Testis (tissue), 3 donors: Measurements from ENCODE around the gene SCAPER. TPM values are rescaled to one million over a fixed set of nuclear protein-coding genes. Genes with fewer than 3 reads are reported as not detected.
"Not testable (repeated sequence)": the region's sequence is repeated elsewhere in the genome, so short reads cannot be mapped to it uniquely, and the experiment has no call there.

Experiments
- DNase-seq: peaks from one replicate; pipeline ENCODE4 v3.0.0-alpha.2; 2019
- H3K27ac ChIP-seq, 2 donors: fragments of 200-600 bp; sonication (generic); one replicate each; pipeline ENCODE4 v1.5.1; 2019
- H3K27me3 ChIP-seq: fragments of 200-600 bp; sonication (generic); one replicate; pipeline ENCODE4 v1.5.1; 2019
- H3K36me3 ChIP-seq: fragments of 200-600 bp; sonication (generic); one replicate; pipeline ENCODE4 v1.5.1; 2017; ENCODE audit warnings: low read depth; ENCODE audit errors: missing control alignments
- H3K4me1 ChIP-seq: fragments of 200-600 bp; sonication (generic); one replicate; pipeline ENCODE4 v1.5.1; 2019
- H3K4me3 ChIP-seq, 2 donors: fragments of 200-600 bp; sonication (generic); one replicate each; pipeline ENCODE4 v1.5.1; 2017 to 2019
- H3K9me3 ChIP-seq: fragments of 200-600 bp; sonication (generic); one replicate; pipeline ENCODE4 v1.5.1; 2017
- POLR2A ChIP-seq: fragments of 450-650 bp; IDR thresholded peaks from one replicate; pipeline ENCODE4 v1.6.1; 2017; ENCODE audit warnings: antibody characterized with exemption, mild to moderate bottlenecking, moderate library complexity
- WGBS, 2 donors: methylation state at CpG; one replicate each; pipeline ENCODE4 v1.1.5; 2018; 5-methylcytosine and 5-hydroxymethylcytosine counted together
- intact Hi-C: fragments of 100-400 bp; cut with DNase I; formaldehyde crosslinking; loops from one replicate; pipeline ENCODE4 v1.15.1; 2023; ENCODE audit warnings: low total_unique reads
- polyA plus RNA-seq: library from polyadenylated mRNA; stranded (reverse); fragments of 350-450 nt; fragmentation: Illumina TruSeq; extraction: RNeasy Lipid Tissue Mini Kit (QIAGEN cat#74804); gene quantifications from one replicate; pipeline ENCODE4 v1.2.3, GENCODE V29; 2014; ENCODE audit warnings: low read depth, low replicate concordance; ENCODE audit not compliant: insufficient read depth
- total RNA-seq, 2 donors: library from RNA; depleted of rRNA; stranded (reverse); fragments of >200 nt; gene quantifications; one replicate each; pipeline ENCODE4 v1.2.3, GENCODE V29; 2016
- TF ChIP-seq, protein P1 (sequence below), 3 experiments: fragments of 450-650 bp in 2 of 3; fragments of 200-600 bp in 1 of 3; sonication (generic) in 1 of 3; IDR thresholded peaks; one replicate each; pipeline ENCODE4 v1.5.1; 2016 to 2019; ENCODE audit warnings: antibody characterized with exemption in 3 of 3, mild to moderate bottlenecking in 2 of 3, moderate library complexity in 1 of 3

Gene SCAPER
- total and polyA plus RNA-seq, 3 donors from 2014 or later = 43.7 to 60.7 (median 54.8) TPM

DNA sequence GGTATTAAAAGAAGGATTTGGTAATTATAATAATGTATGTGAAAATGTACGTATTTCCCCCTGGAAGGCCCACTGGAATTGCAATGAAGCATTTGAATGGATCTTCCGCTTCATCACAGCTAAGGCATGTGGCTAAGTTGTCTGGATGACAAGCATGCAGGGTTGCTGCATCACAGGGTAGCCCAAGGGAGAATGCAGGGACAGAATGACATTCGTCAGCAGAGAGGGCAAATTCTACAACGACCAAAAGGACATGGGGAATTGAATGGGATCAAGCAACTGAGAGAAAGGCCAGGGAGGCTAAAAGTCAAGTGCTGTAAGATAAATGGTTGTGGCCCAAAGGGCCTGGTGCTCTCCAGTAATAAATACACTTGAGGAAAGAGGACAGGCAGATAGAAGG is 473.2 kb downstream of the SCAPER start:
- intact Hi-C loops = no loop called here
- no peak overlapping the region for H3K27ac ChIP-seq
- TF ChIP-seq, protein P1, sequence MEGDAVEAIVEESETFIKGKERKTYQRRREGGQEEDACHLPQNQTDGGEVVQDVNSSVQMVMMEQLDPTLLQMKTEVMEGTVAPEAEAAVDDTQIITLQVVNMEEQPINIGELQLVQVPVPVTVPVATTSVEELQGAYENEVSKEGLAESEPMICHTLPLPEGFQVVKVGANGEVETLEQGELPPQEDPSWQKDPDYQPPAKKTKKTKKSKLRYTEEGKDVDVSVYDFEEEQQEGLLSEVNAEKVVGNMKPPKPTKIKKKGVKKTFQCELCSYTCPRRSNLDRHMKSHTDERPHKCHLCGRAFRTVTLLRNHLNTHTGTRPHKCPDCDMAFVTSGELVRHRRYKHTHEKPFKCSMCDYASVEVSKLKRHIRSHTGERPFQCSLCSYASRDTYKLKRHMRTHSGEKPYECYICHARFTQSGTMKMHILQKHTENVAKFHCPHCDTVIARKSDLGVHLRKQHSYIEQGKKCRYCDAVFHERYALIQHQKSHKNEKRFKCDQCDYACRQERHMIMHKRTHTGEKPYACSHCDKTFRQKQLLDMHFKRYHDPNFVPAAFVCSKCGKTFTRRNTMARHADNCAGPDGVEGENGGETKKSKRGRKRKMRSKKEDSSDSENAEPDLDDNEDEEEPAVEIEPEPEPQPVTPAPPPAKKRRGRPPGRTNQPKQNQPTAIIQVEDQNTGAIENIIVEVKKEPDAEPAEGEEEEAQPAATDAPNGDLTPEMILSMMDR (IDR thresholded peaks at IDR 0.05) = no peak
- TF ChIP-seq POLR2A = no peak
- H3K36me3 ChIP-seq = no peaks in the 10 kb centered on the region
- DNase-seq = no peak
- H3K4me3 ChIP-seq = no peak overlapping the region
- 78 to 80% methylated on average over 4 of the region's 4 CpGs for WGBS, 2 donors
- H3K9me3 ChIP-seq = no peaks in the 10 kb centered on the region
- H3K4me1 ChIP-seq = no peaks in the 10 kb centered on the region
- no peaks in the 10 kb centered on the region for H3K27me3 ChIP-seq

GRCh38 chr15:76430711-76431110 is 474.4 kb downstream of the SCAPER start:
- H3K27ac ChIP-seq, H3K27me3 ChIP-seq, H3K4me3 ChIP-seq, H3K36me3 ChIP-seq, H3K4me1 ChIP-seq, DNase-seq, intact Hi-C loops, H3K9me3 ChIP-seq: not testable (repeated sequence)
- 96 to 98% methylated on average over 2 of the region's 2 CpGs for WGBS, 2 donors

DNA sequence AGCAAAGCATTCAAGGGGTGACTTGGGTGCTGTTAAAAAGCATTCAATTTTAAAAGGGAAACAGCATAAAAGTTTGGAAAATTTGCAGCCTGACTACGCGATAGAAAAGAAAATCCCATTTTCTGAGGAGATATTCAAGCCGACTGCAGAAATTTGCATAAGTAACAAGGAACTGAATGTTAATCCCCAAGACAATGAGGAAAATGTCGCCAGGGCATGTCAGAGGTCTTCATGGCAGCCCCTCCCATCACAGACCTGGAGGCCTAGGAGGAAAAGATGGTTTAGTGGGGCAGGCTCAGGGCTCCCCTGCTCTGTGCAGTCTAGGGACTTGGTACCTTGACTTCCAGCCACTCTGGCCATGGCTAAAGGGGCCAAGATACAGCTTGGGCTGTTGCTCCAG is 475.5 kb downstream of the SCAPER start:
- Histone ChIP-seq H3K4me1 (no peaks in the 10 kb centered on the region), H3K36me3 (no peaks in the 10 kb centered on the region), H3K9me3 (no peaks in the 10 kb centered on the region), H3K4me3 (no peak overlapping the region), H3K27me3 (no peaks in the 10 kb centered on the region), H3K27ac (no peak overlapping the region)
- WGBS, 2 donors = 85 to 93% methylated on average over 4 of the region's 4 CpGs
- no peak for TF ChIP-seq POLR2A
- TF ChIP-seq, protein P1 (IDR thresholded peaks at IDR 0.05) = no peak
- DNase-seq = no peak
- intact Hi-C loops = no loop called here

GRCh38 chr15:76426941-76427340 is 478.2 kb downstream of the SCAPER start:
- H3K27ac ChIP-seq = no peak overlapping the region
- no peaks in the 10 kb centered on the region for H3K9me3 ChIP-seq
- intact Hi-C loops = no loop called here
- WGBS, 2 donors = 72 to 96% methylated on average over 2 of the region's 2 CpGs
- H3K4me3 ChIP-seq = no peak overlapping the region
- no peak for DNase-seq
- TF ChIP-seq POLR2A = no peak
- no peaks in the 10 kb centered on the region for H3K27me3 ChIP-seq
- no peaks in the 10 kb centered on the region for H3K4me1 ChIP-seq
- no peaks in the 10 kb centered on the region for H3K36me3 ChIP-seq

DNA sequence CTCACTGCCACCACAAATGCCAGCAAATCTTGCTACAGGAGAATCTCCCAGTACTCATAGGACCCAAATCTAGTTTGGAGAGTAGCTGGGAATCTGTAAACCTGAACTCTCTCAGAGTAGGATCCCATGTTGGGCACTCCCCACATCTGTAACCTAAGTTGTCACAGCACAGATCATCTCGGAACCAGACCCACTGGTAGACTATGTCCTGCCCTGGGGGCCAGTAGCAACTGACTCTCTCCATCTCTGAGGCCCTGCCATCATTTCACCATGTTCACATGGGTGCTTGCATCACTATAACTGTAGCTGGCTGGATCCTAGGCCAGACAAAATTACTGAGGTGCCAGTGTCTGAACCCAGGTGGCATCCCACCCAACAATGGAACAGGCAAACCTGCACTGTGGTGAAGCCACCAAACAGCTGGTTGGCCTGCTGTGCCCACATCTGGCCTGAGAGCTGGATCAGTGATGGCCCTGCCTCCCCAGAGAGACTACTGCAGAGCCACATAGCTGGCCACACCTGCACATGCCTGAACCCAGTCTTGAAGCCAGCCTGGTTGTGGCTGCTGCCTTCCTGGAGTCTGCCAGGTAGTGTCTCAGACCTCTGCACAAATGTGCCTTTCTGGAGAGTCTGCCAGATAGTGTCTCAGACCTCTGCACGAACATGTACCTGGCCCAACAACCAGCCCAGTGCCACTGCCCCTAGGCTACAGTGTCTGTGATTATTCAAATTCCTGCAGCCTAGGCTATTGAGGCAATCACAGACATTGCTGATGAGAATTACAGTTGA is 486.6 kb downstream of the SCAPER start:
- TF ChIP-seq POLR2A = no peak
- TF ChIP-seq, protein P1 (IDR thresholded peaks at IDR 0.05) = no peak
- Histone ChIP-seq H3K9me3 (no peaks in the 10 kb centered on the region), H3K27me3 (no peaks in the 10 kb centered on the region), H3K36me3 (no peaks in the 10 kb centered on the region), H3K27ac (no peak overlapping the region), H3K4me3 (no peak overlapping the region), H3K4me1 (no peaks in the 10 kb centered on the region)
- no peak for DNase-seq
- intact Hi-C loops = no loop called here
- WGBS, 2 donors = 88 to 92% methylated on average over 2 of the region's 2 CpGs

DNA sequence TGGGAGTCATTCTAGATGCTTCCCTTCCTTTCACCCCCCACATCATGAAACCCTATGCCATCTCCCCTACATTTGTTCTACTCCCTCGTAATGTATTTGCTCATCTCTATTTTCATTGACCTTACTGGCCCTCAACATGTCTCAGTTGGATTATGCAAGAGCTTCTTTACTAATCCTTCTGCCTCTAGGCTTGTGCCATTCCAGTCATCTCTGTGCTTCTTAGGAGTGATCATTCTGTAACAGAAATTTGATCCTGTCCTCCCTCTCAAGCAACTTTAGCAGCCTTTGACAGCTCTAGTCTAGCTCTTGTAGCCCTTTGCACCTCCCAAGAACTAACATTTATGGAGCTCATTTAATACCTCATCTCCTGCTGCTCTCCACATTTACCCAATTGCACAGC is 503.9 kb downstream of the SCAPER start:
- no peaks in the 10 kb centered on the region for H3K4me1 ChIP-seq
- intact Hi-C loops = no loop called here
- no peak overlapping the region for H3K27ac ChIP-seq
- H3K36me3 ChIP-seq = no peaks in the 10 kb centered on the region
- no peak for DNase-seq
- TF ChIP-seq, protein P1 (IDR thresholded peaks at IDR 0.05) = no peak
- no peak for TF ChIP-seq POLR2A
- 90 to 91% methylated on average over 1 of the region's 1 CpG for WGBS, 2 donors
- no peak overlapping the region for H3K4me3 ChIP-seq
- no peaks in the 10 kb centered on the region for H3K9me3 ChIP-seq
- H3K27me3 ChIP-seq = no peaks in the 10 kb centered on the region
